ENCODE data around the gene FARP1. TPM values are rescaled to one million over a fixed set of nuclear protein-coding genes. Genes with fewer than 3 reads are reported as not detected.

Gene FARP1
- total and polyA plus RNA-seq, 2 of the 13 experiments (the other 11 are each of a cell fraction or from before 2014, with no cell fraction given) = 70.6 to 126 TPM

DNA sequence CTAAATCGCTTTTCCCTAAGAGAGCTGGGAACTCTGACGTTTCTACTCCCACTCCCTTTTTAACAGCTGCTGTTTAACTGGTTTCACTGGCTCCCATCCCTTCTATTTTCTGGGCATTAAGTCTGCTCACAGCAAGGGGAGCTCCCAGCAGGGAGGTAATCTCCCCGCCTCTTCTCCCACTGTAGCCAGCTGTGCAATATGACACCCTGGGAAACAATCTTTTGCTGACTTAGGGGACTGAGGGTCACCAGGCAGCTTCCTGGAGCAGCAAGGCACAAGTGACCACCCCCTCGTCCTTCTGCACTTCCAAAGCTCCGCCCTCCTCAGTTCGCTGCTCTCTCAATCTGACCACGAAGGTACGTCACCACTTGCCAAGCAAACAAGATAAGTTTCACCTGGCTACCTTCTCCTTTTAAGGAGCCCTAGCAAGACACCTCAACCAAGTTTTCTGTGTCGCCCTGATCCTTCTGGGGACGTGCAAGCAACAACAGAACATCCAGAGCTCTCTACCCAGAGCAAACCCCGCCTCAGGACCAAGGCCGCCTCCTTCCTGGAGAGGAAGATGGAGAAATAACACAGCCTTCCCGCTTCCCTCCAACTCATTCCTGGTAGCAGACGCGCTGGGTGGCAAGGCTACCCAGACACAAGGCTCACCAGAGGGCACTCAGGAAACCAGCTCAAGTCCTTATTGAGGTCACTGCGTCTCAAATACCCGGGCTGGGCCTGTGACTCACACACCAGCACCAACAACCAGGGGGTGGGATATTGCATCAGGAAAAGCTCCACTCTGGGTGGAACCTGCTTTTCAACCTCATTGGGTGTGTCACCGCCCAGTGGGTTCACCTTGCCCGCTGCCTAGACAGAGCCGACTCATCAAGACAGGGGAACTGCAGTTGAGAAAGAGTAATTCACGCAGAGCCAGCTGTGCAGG lies 341.7 kb downstream of the FARP1 start (continued):
- TF ChIP-seq AHDC1 (CRISPR knock-in tag; IDR thresholded peaks at IDR 0.05; ENCODE audit: borderline replicate concordance) (0 out of 2 replicates have a peak, but pooled peaks have one; percentile 45), CCDC6 (CRISPR knock-in tag; IDR thresholded peaks at IDR 0.05) (peak; percentile 82), ZNF350 (CRISPR knock-in tag; IDR thresholded peaks at IDR 0.05; ENCODE audit: borderline replicate concordance, low read depth) (peak; percentile 11; the same call in 1 of the 2 replicates), CEBPG (CRISPR knock-in tag; IDR thresholded peaks at IDR 0.05) (peak; percentile 84), ZNF354B (CRISPR knock-in tag; IDR thresholded peaks at IDR 0.05) (no peak), ZNF878 (CRISPR knock-in tag; IDR thresholded peaks at IDR 0.05) (0 out of 2 replicates have a peak, but pooled peaks have one; percentile 45), HNF4A (CRISPR knock-in tag; IDR thresholded peaks at IDR 0.05) (0 out of 2 replicates have a peak, but pooled peaks have one; percentile 14), MXI1 (IDR thresholded peaks at IDR 0.05; ENCODE audit: borderline replicate concordance, low read depth, low read length) (peak; percentile 22; the same call in 1 of the 3 replicates), ZNF337 (CRISPR knock-in tag; IDR thresholded peaks at IDR 0.05; ENCODE audit: borderline replicate concordance, low read depth) (0 out of 2 replicates have a peak, but pooled peaks have one; percentile 46), ZKSCAN1 (IDR thresholded peaks at IDR 0.05; ENCODE audit: low read length) (no peak), ZNF225 (CRISPR knock-in tag; IDR thresholded peaks at IDR 0.05) (no peak), MAFF (IDR thresholded peaks at IDR 0.05; ENCODE audit: low read depth, low read length) (peak; percentile 91), CREB1 (IDR thresholded peaks at IDR 0.05) (peak; percentile 66), CREB1 (CRISPR knock-in tag; IDR thresholded peaks at IDR 0.05) (peak; percentile 68; the same call in 1 of the 2 replicates), ZBTB33 (CRISPR knock-in tag; IDR thresholded peaks at IDR 0.05) (no peak), EP300 (IDR thresholded peaks at IDR 0.05; ENCODE audit: low read depth in 2 of 2, low read length in 2 of 2) (peak in 1 of 2 experiments; percentile 24; a peak in 1 of 4 replicates), EP300 (CRISPR knock-in tag; IDR thresholded peaks at IDR 0.05; ENCODE audit: borderline replicate concordance) (no peak)
- TF ChIP-seq, protein P1, sequence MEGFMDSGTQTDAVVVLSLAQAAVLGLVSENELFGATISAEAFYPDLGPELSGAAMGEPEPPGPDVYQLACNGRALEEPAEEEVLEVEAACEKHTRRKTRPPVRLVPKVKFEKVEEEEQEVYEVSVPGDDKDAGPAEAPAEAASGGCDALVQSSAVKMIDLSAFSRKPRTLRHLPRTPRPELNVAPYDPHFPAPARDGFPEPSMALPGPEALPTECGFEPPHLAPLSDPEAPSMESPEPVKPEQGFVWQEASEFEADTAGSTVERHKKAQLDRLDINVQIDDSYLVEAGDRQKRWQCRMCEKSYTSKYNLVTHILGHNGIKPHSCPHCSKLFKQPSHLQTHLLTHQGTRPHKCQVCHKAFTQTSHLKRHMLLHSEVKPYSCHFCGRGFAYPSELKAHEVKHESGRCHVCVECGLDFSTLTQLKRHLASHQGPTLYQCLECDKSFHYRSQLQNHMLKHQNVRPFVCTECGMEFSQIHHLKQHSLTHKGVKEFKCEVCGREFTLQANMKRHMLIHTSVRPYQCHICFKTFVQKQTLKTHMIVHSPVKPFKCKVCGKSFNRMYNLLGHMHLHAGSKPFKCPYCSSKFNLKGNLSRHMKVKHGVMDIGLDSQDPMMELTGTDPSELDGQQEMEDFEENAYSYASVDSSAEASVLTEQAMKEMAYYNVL (CRISPR knock-in tag; IDR thresholded peaks at IDR 0.05; ENCODE audit: borderline replicate concordance) = peak; percentile 47; the same call in 1 of the 2 replicates

Data from HepG2 (cell line).